ENCODE measurements around the gene SLC4A11.
"Not testable (repeated sequence)": the region's sequence is repeated elsewhere in the genome, so short reads cannot be mapped to it uniquely, and the experiment has no call there.

SLC4A11 gene

GRCh38 chr20:3203315-3204123 lies 35.5 kb downstream of the SLC4A11 start:
- no peak for DNase-seq (ENCODE audit: low read depth)

GRCh38 chr20:3202965-3203314 lies 36.0 kb downstream of the SLC4A11 start:
- DNase-seq (ENCODE audit: low read depth) = no peak

GRCh38 chr20:3199976-3200755 lies 38.8 kb downstream of the SLC4A11 start:
- no peak for DNase-seq (ENCODE audit: low read depth)

GRCh38 chr20:3199206-3199605 lies 39.8 kb downstream of the SLC4A11 start:
- no peak for DNase-seq (ENCODE audit: low read depth)

GRCh38 chr20:3195590-3196237 lies 43.3 kb downstream of the SLC4A11 start:
- no peak for DNase-seq (ENCODE audit: low read depth)

- DNase-seq (ENCODE audit: low read depth) = no peak
Observed at GRCh38 chr20:3194617-3195280, 44.2 kb downstream of the SLC4A11 start.

- no peak for DNase-seq (ENCODE audit: low read depth)
Observed at GRCh38 chr20:3193806-3194616, 45.0 kb downstream of the SLC4A11 start.

GRCh38 chr20:3192226-3193015 lies 46.6 kb downstream of the SLC4A11 start:
- no peak for DNase-seq (ENCODE audit: low read depth)

GRCh38 chr20:3190681-3191111 lies 48.3 kb downstream of the SLC4A11 start:
- no peak for DNase-seq (ENCODE audit: low read depth)

- DNase-seq (ENCODE audit: low read depth) = no peak
Observed at GRCh38 chr20:3189561-3190131, 49.3 kb downstream of the SLC4A11 start.

GRCh38 chr20:3188823-3189413 lies 50.1 kb downstream of the SLC4A11 start:
- DNase-seq (ENCODE audit: low read depth) = no peak

- not testable (repeated sequence) for DNase-seq (ENCODE audit: low read depth)
Observed at GRCh38 chr20:3187861-3188260, 51.1 kb downstream of the SLC4A11 start.

GRCh38 chr20:3183896-3184612 lies 54.9 kb downstream of the SLC4A11 start:
- no peak for DNase-seq (ENCODE audit: low read depth)

- DNase-seq (ENCODE audit: low read depth) = not testable (repeated sequence)
Observed at GRCh38 chr20:3182429-3182828, 56.6 kb downstream of the SLC4A11 start.

- no peak for DNase-seq (ENCODE audit: low read depth)
Observed at GRCh38 chr20:3181270-3181669, 57.7 kb downstream of the SLC4A11 start.

- no peak for DNase-seq (ENCODE audit: low read depth)
Observed at GRCh38 chr20:3180319-3180718, 58.7 kb downstream of the SLC4A11 start.

- no peak for DNase-seq (ENCODE audit: low read depth)
Observed at GRCh38 chr20:3177746-3178485, 61.1 kb downstream of the SLC4A11 start.

Measured in T follicular helper cell (primary cell).